Vein endothelial cell (primary cell): ENCODE measurements around the gene PPRC1. TPM values are rescaled to one million over a fixed set of nuclear protein-coding genes. Genes with fewer than 3 reads are reported as not detected.

ENCODE experiments used
- small RNA-seq: library from RNA; depleted of rRNA; stranded (forward); fragments of <200 nt; gene quantifications from one replicate; pipeline ENCODE3, GENCODE V24; 2012
- total RNA-seq: library from RNA; depleted of rRNA; stranded (reverse); fragments of >200 nt; gene quantifications from 2 replicates; pipeline ENCODE4 v1.2.3, GENCODE V29; 2012

The PPRC1 gene
- total RNA-seq: 20.2 and 29.7 TPM in 2 replicates

GRCh38 chr10:102132563-102133372 lies at the start of gene PPRC1:
Gene PPRC1, plus strand, starts transcription at chr10:102133040. Its CDS starts 29 bp downstream, at chr10:102133069.

GRCh38 chr10:102120142-102120990 lies 12.5 kb upstream of the PPRC1 start, which contains the start of gene LDB1:
Gene LDB1, minus strand, starts transcription at chr10:102120368. Its CDS starts 258 bp downstream, at chr10:102120110.

GRCh38 chr10:102151774-102152544 lies 19.1 kb downstream of the PPRC1 start, which contains the start of gene NOLC1:
Gene NOLC1, plus strand, starts transcription at chr10:102152389. Its CDS starts 22 bp downstream, at chr10:102152411.

Small RNAs within 50 kb of the gene (small RNA-seq; reads per million reads assigned to genes)
- not detected for gene AL500527.1
- not detected for gene AL500527.2

Other genes with a start within 250 kb of the PPRC1 start
- gene ARMH3, start 76.9 kb upstream of the PPRC1 start, total RNA-seq: 7.3 and 8.5 TPM in 2 replicates
- gene HPS6, start 67.7 kb upstream of the PPRC1 start, total RNA-seq: 34.4 and 37.6 TPM in 2 replicates
- 72.3 and 99.3 TPM in 2 replicates for gene LDB1, start 12.7 kb upstream of the PPRC1 start, total RNA-seq
- 50.6 and 55.4 TPM in 2 replicates for gene NOLC1, start 19.3 kb downstream of the PPRC1 start, total RNA-seq
- gene ELOVL3, start 93.3 kb downstream of the PPRC1 start, total RNA-seq: not detected in 2 replicates
- not detected in 2 replicates for gene PITX3, start 108.5 kb downstream of the PPRC1 start, total RNA-seq
- 50.9 and 51.3 TPM in 2 replicates for gene GBF1, start 112.5 kb downstream of the PPRC1 start, total RNA-seq